Osteoblast (primary cell): ENCODE data around the gene WSB1. TPM values are rescaled to one million over a fixed set of nuclear protein-coding genes. Genes with fewer than 3 reads are reported as not detected.

Experiments used
- DNase-seq: peaks from one replicate; pipeline ENCODE4 v3.0.0; 2011; ENCODE audit warnings: low spot score, mixed read lengths; ENCODE audit not compliant: insufficient read length; ENCODE audit errors: missing footprints
- H2AFZ ChIP-seq: 2 replicates; pipeline ENCODE4 v1.6.0; 2011; ENCODE audit warnings: mild to moderate bottlenecking, low read length
- H3K27ac ChIP-seq: 2 replicates; pipeline ENCODE4 v1.5.1; 2011; ENCODE audit warnings: mild to moderate bottlenecking, low read depth, low read length, moderate library complexity
- H3K27me3 ChIP-seq: 2 replicates; pipeline ENCODE4 v1.6.0; 2012; ENCODE audit warnings: mild to moderate bottlenecking, control low read depth, inconsistent platforms, low read length, moderate library complexity; ENCODE audit not compliant: insufficient read depth
- H3K36me3 ChIP-seq: 2 replicates; pipeline ENCODE4 v1.5.1; 2011; ENCODE audit warnings: mild to moderate bottlenecking, low read length, control low read depth, moderate library complexity; ENCODE audit not compliant: insufficient read depth
- H3K4me1 ChIP-seq: 2 replicates; pipeline ENCODE4 v1.5.1; 2011; ENCODE audit warnings: mild to moderate bottlenecking, low read length, control low read depth, moderate library complexity; ENCODE audit not compliant: insufficient read depth
- H3K4me2 ChIP-seq: 2 replicates; pipeline ENCODE4 v1.6.0; 2011; ENCODE audit warnings: mild to moderate bottlenecking, low read length; ENCODE audit not compliant: insufficient read depth
- H3K4me3 ChIP-seq: fragments of 200-600 bp; sonication (generic); 3 replicates; pipeline ENCODE4 v1.5.1; 2012; ENCODE audit warnings: mild to moderate bottlenecking, low read length, inconsistent platforms; ENCODE audit not compliant: insufficient read depth
- H3K79me2 ChIP-seq: 2 replicates; pipeline ENCODE4 v1.6.0; 2012; ENCODE audit warnings: mild to moderate bottlenecking, low read length, control low read depth, inconsistent platforms; ENCODE audit not compliant: insufficient read depth
- H3K9me3 ChIP-seq: 2 replicates; pipeline ENCODE4 v1.5.1; 2011; ENCODE audit warnings: low read depth, low read length, control low read depth
- H4K20me1 ChIP-seq: 2 replicates; pipeline ENCODE4 v1.6.0; 2012; ENCODE audit warnings: mild to moderate bottlenecking, low read length, control low read depth; ENCODE audit not compliant: insufficient read depth
- CTCF ChIP-seq: IDR thresholded peaks from 2 replicates; pipeline ENCODE4 v1.5.1; 2011; ENCODE audit warnings: mild to moderate bottlenecking, low read depth, low read length, moderate library complexity; ENCODE audit errors: extremely low read depth
- total RNA-seq: library from RNA; depleted of rRNA; stranded (reverse); fragments of >200 nt; gene quantifications from 2 replicates; pipeline ENCODE4 v1.2.3, GENCODE V29; 2012

WSB1 gene
- total RNA-seq, 1 donor = 177 TPM

DNA sequence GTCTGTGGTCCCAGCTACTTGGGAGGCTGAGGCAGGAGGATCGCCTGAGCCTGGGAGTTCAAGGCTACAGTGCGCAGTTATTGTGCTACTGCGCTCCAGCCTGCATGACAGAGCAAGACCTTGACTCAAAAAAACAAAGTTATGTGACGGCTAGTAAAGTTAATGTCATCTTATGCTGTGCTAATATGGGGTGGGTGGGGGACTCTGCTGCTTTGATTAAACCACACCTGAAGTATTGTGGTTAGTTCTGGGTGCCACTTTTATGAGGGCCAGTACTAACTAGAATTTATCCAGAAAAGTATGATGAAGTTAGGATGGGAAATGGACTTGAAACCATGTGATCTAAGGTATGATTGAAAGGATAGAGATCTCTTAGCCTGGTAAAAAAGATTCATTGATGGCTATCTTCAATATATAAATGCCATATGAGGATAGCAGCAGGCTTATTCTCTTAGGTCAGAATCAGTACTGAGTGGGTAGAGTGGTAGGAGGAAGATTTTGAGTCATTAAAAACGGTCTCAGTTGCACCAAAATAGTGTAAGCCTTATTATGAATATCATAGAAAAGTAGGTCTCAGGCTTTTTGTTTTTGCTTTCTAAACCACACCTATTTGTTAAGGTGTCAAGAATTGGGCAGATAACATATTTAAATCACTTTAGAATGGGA is 5.6 kb downstream of the WSB1 start:
- no peak overlapping the region for H2AFZ ChIP-seq
- no peak for TF ChIP-seq CTCF
- H3K79me2 ChIP-seq = peaks cover 99% of the 10 kb centered on the region
- H3K4me1 ChIP-seq = peaks cover 27% of the 10 kb centered on the region
- DNase-seq = no peak
- H3K9me3 ChIP-seq = no peaks in the 10 kb centered on the region
- H3K36me3 ChIP-seq = peaks cover 5% of the 10 kb centered on the region
- H3K27me3 ChIP-seq = no peaks in the 10 kb centered on the region
- H3K4me3 ChIP-seq = no peak overlapping the region
- H3K4me2 ChIP-seq = no peak overlapping the region
- no peak overlapping the region for H3K27ac ChIP-seq
- H4K20me1 ChIP-seq = peaks cover 43% of the 10 kb centered on the region

- no peak for TF ChIP-seq CTCF
- Histone ChIP-seq H3K9me3 (no peaks in the 10 kb centered on the region), H3K36me3 (peaks cover 43% of the 10 kb centered on the region), H3K4me2 (no peak overlapping the region), H4K20me1 (peaks cover 42% of the 10 kb centered on the region), H3K79me2 (peaks cover 85% of the 10 kb centered on the region), H3K27ac (no peak overlapping the region), H2AFZ (no peak overlapping the region), H3K4me3 (no peak overlapping the region), H3K4me1 (peaks cover 11% of the 10 kb centered on the region), H3K27me3 (no peaks in the 10 kb centered on the region)
- no peak for DNase-seq
Measured at GRCh38 chr17:27303734-27304133, 9.8 kb downstream of the WSB1 start.

- H3K4me3 ChIP-seq = no peak overlapping the region
- no peak overlapping the region for H3K27ac ChIP-seq
- no peak for DNase-seq
- no peak overlapping the region for H2AFZ ChIP-seq
- H3K9me3 ChIP-seq = no peaks in the 10 kb centered on the region
- H3K79me2 ChIP-seq = peaks cover 65% of the 10 kb centered on the region
- H4K20me1 ChIP-seq = peaks cover 21% of the 10 kb centered on the region
- no peak for TF ChIP-seq CTCF
- peaks cover 58% of the 10 kb centered on the region for H3K36me3 ChIP-seq
- H3K4me1 ChIP-seq = no peaks in the 10 kb centered on the region
- H3K27me3 ChIP-seq = no peaks in the 10 kb centered on the region
- H3K4me2 ChIP-seq = no peak overlapping the region
Measured at GRCh38 chr17:27306276-27306835, 12.4 kb downstream of the WSB1 start.

GRCh38 chr17:27310565-27311110 is 16.7 kb downstream of the WSB1 start:
- H2AFZ ChIP-seq = no peak overlapping the region
- peaks cover 76% of the 10 kb centered on the region for H3K36me3 ChIP-seq
- TF ChIP-seq CTCF = no peak

More at GRCh38 chr17:27310565-27311110, 16.7 kb downstream of the WSB1 start:
- no peak overlapping the region for H3K4me3 ChIP-seq
- peaks cover 23% of the 10 kb centered on the region for H3K79me2 ChIP-seq
- H3K4me1 ChIP-seq = peaks cover 10% of the 10 kb centered on the region
- H3K4me2 ChIP-seq = no peak overlapping the region
- no peak for DNase-seq
- no peak overlapping the region for H3K27ac ChIP-seq
- no peaks in the 10 kb centered on the region for H4K20me1 ChIP-seq
- no peaks in the 10 kb centered on the region for H3K27me3 ChIP-seq
- no peaks in the 10 kb centered on the region for H3K9me3 ChIP-seq
